NOMO-1 treated with dmso at 0.1 percent for 144 hours (cell line): Measurements from ENCODE around the gene TMEM9.

Experiments used
- DNase-seq: peaks from one replicate; lab custom pipeline; 2025; ENCODE audit not compliant: unreplicated experiment; lab: John Stamatoyannopoulos, UW

The TMEM9 gene

DNA sequence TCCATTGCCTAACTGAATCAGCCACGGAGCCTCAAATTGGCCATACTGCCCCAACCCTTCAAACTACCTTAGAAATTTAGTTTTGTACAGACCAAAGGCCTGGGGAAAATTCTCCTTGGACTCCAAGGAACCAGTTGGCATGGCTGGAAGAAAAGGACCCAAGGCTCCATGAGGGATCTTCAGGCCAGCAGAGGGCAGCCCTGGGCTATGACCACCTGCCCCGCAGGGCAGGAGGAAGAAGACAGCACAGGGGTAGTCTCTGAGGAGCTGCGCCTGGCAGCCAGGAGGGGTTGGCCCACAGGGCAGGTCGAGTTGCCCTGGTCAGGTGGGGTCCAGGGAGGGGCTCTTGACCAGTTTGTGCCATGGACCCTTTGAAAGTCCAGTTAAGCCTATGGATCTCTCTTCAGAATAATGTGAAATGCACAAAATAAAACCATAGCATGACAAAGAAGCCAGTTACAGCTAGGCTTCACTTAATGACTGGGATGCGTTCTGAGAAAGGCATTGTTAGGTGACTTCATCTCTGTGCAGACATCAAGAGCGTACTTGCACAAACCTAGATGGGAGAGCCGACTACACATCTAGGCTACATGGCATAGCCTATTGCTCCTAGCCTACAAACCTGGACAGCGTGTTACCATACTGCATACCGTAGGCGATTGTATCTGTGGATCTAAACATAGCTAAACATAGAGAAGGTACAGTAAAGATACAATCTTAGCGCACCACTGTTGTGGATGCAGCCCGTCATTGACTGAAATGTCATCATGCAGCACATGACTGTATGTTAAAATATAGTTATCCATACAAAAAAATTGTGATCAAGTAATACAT, 68.2 kb downstream of the TMEM9 start:
- DNase-seq, result peak; percentile 10
